ENCODE measurements around the gene FLAD1. TPM values are rescaled to one million over a fixed set of nuclear protein-coding genes. Genes with fewer than 3 reads are reported as not detected.

Gene FLAD1
- total and polyA plus RNA-seq, 2 of the 8 experiments (the other 6 are each of a cell fraction or from before 2014, with no cell fraction given): 104 to 143 TPM

- TF ChIP-seq CREB1 (IDR thresholded peaks at IDR 0.05) (peak; percentile 45; the same call in 1 of the 2 replicates), BCL11A (IDR thresholded peaks at IDR 0.05; ENCODE audit: low read depth in 2 of 2, low read length in 2 of 2) (no peak), RNF2 (IDR thresholded peaks at IDR 0.05; ENCODE audit: borderline replicate concordance, low read depth, low read length, missing control alignments, poor library complexity, severe bottlenecking) (no peak), POLR2A (IDR thresholded peaks at IDR 0.05; ENCODE audit: control extremely low read depth in 1 of 2, low read depth in 2 of 2, low read length in 2 of 2) (no peak; a peak in 1 of 3 replicates), TBP (IDR thresholded peaks at IDR 0.05; ENCODE audit: low read depth, low read length) (peak; percentile 76), SIX5 (IDR thresholded peaks at IDR 0.05; ENCODE audit: low read depth, low read length) (no peak), NANOG (IDR thresholded peaks at IDR 0.05; ENCODE audit: insufficient read depth, low read depth, low read length, poor library complexity, severe bottlenecking) (no peak), TAF7 (optimal IDR thresholded peaks at IDR 0.05; ENCODE audit: borderline replicate concordance, low read depth, low read length) (peak; percentile 80)
- TF ChIP-seq, protein P1, sequence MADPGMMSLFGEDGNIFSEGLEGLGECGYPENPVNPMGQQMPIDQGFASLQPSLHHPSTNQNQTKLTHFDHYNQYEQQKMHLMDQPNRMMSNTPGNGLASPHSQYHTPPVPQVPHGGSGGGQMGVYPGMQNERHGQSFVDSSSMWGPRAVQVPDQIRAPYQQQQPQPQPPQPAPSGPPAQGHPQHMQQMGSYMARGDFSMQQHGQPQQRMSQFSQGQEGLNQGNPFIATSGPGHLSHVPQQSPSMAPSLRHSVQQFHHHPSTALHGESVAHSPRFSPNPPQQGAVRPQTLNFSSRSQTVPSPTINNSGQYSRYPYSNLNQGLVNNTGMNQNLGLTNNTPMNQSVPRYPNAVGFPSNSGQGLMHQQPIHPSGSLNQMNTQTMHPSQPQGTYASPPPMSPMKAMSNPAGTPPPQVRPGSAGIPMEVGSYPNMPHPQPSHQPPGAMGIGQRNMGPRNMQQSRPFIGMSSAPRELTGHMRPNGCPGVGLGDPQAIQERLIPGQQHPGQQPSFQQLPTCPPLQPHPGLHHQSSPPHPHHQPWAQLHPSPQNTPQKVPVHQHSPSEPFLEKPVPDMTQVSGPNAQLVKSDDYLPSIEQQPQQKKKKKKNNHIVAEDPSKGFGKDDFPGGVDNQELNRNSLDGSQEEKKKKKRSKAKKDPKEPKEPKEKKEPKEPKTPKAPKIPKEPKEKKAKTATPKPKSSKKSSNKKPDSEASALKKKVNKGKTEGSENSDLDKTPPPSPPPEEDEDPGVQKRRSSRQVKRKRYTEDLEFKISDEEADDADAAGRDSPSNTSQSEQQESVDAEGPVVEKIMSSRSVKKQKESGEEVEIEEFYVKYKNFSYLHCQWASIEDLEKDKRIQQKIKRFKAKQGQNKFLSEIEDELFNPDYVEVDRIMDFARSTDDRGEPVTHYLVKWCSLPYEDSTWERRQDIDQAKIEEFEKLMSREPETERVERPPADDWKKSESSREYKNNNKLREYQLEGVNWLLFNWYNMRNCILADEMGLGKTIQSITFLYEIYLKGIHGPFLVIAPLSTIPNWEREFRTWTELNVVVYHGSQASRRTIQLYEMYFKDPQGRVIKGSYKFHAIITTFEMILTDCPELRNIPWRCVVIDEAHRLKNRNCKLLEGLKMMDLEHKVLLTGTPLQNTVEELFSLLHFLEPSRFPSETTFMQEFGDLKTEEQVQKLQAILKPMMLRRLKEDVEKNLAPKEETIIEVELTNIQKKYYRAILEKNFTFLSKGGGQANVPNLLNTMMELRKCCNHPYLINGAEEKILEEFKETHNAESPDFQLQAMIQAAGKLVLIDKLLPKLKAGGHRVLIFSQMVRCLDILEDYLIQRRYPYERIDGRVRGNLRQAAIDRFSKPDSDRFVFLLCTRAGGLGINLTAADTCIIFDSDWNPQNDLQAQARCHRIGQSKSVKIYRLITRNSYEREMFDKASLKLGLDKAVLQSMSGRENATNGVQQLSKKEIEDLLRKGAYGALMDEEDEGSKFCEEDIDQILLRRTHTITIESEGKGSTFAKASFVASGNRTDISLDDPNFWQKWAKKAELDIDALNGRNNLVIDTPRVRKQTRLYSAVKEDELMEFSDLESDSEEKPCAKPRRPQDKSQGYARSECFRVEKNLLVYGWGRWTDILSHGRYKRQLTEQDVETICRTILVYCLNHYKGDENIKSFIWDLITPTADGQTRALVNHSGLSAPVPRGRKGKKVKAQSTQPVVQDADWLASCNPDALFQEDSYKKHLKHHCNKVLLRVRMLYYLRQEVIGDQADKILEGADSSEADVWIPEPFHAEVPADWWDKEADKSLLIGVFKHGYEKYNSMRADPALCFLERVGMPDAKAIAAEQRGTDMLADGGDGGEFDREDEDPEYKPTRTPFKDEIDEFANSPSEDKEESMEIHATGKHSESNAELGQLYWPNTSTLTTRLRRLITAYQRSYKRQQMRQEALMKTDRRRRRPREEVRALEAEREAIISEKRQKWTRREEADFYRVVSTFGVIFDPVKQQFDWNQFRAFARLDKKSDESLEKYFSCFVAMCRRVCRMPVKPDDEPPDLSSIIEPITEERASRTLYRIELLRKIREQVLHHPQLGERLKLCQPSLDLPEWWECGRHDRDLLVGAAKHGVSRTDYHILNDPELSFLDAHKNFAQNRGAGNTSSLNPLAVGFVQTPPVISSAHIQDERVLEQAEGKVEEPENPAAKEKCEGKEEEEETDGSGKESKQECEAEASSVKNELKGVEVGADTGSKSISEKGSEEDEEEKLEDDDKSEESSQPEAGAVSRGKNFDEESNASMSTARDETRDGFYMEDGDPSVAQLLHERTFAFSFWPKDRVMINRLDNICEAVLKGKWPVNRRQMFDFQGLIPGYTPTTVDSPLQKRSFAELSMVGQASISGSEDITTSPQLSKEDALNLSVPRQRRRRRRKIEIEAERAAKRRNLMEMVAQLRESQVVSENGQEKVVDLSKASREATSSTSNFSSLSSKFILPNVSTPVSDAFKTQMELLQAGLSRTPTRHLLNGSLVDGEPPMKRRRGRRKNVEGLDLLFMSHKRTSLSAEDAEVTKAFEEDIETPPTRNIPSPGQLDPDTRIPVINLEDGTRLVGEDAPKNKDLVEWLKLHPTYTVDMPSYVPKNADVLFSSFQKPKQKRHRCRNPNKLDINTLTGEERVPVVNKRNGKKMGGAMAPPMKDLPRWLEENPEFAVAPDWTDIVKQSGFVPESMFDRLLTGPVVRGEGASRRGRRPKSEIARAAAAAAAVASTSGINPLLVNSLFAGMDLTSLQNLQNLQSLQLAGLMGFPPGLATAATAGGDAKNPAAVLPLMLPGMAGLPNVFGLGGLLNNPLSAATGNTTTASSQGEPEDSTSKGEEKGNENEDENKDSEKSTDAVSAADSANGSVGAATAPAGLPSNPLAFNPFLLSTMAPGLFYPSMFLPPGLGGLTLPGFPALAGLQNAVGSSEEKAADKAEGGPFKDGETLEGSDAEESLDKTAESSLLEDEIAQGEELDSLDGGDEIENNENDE (IDR thresholded peaks at IDR 0.05; ENCODE audit: insufficient replicate concordance, low read length): no peak
- TF ChIP-seq, protein P2, sequence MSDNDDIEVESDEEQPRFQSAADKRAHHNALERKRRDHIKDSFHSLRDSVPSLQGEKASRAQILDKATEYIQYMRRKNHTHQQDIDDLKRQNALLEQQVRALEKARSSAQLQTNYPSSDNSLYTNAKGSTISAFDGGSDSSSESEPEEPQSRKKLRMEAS (IDR thresholded peaks at IDR 0.05): peak; percentile 37; the same call in 1 of the 2 replicates
Observed at GRCh38 chr1:154998818-154999570, 15.8 kb downstream of the FLAD1 start (continued).

All from H1 (cell line).